HG02973 (cell line): ENCODE data around the gene MALSU1.
A peak's percentile ranks its signal among the peaks of the same experiment; 100 is the strongest.

Experiments
- ATAC-seq: cut with Tn5 transposase; IDR thresholded peaks from one replicate; pipeline ENCODE4 v1.9.1; 2021; ENCODE audit warnings: moderate library complexity; ENCODE audit not compliant: unreplicated experiment

Gene MALSU1

DNA sequence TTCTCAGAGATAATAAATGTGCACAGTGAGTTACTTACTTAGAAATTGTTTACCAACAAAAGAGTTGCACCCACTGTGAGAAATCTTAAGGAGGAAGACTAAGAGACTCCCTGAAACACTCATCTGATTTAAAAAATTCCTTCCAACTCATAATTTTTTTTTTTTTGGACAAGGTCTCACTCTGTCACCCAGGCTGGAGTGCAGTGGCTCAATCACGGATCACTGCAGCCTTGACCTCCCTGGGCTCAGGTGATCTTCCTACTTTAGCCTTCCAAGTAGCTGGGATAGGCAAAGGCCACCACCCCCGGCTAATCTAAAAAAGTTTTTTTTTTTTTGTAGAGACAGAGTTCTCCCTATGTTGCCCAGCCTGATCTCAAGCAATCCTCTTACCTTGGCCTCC lies 36.0 kb downstream of the MALSU1 start:
- ATAC-seq = no peak

DNA sequence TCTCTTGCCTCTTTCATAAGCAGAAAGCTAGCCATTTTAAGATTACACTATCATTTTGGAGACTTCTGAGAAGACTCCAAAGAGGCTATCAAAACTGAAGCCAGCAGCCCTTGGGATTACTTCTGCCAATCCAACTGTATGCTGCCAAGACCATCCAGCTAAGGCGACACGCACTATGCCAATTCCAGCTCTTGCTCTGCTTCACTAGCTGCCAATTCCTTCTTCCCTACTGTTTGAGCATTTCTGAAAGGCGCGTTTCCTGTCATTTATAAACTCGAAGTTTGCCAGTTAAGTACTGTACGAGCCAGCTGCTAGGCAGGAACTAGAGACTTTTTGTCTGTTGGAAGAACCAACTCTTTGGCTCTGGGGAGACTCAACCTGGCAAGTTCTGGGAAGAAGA lies 36.5 kb downstream of the MALSU1 start:
- no peak for ATAC-seq

DNA sequence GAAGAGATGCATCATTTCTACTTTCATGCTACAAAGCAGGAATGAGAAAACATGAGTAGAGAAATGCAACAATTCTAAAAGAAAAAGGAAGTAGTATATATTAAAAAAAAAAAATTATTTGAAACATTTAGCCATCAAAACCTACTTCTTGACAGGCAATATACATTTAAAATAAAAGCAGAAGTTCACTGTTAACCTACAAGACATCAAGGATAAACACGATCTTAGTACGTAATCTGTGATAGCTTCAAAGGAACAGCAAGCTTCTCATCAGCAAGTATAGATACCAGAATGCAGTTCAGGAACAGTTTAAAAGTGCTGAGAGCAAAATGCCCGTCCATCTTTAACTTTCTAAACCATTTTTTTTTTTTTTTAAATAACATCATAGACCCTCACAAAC lies 36.9 kb downstream of the MALSU1 start:
- no peak for ATAC-seq

DNA sequence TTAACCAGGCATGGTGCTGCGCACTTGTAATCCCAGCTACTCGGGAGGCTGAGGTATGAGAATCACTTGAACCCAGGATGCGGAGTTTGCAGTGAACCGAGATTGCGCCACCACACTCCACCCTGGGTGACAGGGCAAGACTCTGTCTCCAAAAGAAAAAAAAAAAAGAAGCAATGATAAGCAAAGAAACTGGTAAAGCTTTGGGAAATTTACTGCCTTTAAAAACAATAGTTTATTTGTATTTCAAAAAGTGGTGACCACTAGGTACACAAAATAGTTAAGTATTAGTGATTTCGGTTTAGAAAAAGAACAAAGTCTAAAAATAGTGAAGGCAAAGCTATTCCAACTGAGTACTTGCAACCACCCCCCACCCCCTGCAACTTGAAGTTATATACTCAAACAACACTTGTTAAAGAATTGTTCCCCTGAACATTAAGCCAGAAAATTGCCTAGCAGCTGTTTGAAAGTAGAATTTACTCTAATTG lies 37.7 kb downstream of the MALSU1 start:
- ATAC-seq = no peak

DNA sequence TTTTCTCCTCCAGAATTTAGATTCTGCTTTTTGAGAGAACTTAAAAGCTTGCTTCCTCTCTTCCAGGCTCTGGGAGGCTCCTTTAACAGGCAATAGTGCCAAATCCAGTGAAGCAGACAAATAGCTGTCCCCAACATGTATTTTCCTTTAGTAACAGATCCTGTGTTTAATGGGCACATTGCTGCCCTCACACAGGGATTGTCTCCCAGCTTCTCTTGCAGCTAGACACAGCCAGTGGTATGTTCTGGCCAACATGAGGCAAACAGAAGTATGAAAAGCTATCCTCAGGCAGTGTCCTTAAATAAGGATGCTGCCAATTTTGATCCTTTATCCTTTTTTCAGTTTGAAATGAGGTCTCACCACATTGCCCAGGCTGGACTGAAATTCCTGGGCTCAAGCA lies 38.2 kb downstream of the MALSU1 start:
- no peak for ATAC-seq

DNA sequence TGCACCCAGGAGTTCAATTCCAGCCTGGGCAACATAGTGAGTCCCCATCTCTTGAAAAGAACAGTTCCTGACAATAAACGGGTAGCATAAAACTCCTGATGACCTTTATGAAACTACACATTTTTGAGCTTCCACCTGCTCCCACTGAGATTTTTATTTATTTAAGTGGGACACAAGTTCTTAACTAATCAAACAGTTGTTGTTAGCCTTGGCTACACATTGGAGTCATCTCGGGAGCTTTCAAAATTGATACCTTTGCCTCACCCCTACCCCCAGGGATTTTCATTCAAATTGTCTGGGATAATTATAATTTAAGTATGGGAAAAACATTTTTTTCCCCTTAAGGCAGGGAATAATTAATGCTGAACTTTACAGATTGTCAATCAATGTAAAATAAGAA lies 39.3 kb downstream of the MALSU1 start:
- no peak for ATAC-seq

DNA sequence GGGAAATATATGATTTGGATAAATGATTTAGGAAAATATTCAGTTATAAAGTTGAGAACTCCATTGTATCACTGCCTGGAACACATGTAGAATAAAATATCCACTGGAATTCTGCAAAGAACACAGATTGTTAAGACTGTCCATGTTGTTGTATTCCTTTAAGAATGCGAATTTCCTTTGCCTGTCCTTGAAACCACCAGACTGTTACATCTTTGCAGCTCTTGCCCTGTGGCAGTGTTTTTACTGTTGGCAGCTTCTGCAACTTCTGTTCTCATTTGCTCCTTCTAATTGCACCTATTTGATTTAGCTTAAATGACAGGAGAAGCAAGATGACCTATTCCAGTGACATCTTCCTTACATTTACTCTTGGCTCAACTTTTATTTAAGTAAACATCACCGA lies 39.7 kb downstream of the MALSU1 start:
- no peak for ATAC-seq

DNA sequence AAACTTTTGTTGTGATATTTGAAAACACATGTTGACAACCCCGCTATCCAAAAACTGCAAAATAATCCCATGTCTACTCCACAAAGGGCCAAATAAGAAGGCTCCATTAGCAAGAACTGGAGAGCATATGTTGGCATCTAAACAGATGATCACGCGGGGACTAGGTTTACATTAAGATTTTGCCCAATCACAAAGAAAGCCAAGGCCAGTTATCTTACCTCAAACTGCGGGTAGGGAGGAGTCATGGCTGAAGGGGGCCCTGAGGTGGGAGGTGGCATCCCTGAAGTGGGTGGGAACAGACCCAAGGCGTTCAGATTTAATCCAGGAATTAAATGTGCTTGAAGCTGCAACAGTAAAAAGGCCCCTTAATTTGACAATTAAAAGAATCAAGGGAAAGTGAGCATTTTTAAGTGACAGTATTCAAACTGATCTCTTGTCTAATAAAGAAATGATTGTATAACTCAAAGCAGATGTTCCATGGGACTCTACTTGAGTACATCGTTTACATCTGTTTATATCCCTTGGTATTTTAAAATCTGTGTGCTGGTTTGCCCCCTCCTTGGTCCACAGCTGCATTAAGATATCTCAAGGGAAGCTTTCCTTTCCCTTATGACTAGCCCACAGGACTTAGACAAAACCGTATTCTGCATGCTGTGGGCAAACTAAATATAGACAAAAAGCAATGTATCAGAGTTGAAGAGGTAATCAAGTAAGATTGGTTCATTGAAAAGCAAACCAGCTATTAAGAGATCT lies 42.9 kb downstream of the MALSU1 start:
- no peak for ATAC-seq

DNA sequence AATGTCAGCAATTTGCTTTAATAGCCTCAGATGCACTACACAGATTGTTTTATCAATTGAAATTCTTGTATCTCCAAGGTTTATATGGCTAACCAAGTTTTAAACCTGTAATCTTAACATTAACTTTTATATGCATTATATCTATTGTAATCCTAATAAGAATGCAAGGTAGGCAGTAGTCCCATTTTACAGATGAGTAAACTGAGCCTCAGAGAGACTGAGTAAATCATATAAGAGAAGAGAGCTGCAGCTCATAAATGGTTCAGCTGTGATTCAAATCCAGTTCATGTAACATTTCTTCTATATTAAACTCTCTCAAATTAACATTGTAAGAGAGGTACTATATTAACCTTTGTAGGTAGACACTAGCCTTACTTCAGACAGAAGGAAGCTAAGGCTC lies 44.0 kb downstream of the MALSU1 start:
- no peak for ATAC-seq

DNA sequence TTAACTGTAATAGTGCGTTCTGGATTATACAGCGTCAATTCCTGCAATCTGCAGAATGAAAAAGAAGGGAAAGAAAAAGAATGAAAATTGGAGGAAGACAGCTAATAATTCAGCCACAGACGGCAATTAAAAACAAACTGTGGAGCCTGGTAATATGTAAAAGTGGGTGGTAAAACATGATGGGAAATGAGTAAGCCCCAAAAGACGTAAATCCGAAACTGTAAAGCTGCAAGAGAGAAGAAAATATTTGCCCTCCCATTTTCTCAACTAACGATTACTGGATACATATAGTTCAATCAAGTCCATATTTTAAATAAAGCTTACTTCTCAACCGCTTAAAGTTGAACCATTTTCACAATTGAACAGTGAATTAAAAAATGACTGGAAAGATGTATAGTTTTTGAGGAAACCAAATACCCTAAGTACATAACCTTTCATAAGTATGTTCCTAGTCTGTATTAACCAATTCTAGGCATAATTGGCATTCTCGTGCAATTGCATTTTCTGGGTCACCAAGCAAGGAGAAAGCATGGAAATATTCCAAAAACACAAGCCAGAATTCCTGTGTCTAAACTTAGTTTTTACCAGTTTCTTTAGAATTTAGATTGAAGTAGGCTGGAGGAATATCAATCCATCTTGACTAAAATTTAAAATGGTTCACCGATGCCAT lies 44.8 kb downstream of the MALSU1 start:
- no peak for ATAC-seq

DNA sequence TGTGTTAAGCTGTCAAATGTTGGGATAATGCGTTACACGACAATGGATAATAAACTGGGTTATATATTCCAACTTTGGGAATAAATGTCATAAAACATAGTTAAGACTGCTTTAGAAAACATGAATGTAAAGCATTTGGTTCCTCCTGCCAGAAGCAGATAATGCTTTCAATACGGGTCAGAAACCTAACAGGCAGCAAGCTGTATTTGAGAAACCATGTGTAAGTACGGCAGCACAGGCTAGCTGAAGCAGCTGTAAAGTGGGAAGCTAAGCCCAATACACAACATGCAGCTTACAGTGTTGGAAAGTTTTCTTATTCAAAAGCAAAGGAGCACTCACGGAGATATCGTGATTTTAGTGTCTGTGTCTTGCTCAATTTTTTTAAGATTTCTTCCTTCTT lies 46.5 kb downstream of the MALSU1 start:
- no peak for ATAC-seq

DNA sequence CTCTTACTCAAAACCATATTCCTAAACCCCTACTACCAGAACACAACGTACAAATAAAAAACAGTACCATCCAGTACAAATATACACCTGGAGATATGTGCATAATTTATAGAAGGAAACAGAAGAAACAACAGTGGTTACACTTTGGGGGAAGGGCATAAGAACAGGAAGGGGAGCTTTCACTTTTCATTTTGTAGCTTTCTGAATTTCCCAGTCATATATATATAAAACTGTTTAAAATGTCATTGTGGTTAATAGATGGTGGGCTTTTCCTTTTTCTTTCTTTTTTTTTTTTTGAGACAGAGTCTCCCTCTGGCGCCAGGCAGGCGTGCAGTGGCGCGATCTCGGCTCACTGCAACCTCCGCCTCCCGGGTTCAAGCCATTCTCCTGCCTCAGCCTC lies 47.2 kb downstream of the MALSU1 start:
- peak; percentile 67 for ATAC-seq

DNA sequence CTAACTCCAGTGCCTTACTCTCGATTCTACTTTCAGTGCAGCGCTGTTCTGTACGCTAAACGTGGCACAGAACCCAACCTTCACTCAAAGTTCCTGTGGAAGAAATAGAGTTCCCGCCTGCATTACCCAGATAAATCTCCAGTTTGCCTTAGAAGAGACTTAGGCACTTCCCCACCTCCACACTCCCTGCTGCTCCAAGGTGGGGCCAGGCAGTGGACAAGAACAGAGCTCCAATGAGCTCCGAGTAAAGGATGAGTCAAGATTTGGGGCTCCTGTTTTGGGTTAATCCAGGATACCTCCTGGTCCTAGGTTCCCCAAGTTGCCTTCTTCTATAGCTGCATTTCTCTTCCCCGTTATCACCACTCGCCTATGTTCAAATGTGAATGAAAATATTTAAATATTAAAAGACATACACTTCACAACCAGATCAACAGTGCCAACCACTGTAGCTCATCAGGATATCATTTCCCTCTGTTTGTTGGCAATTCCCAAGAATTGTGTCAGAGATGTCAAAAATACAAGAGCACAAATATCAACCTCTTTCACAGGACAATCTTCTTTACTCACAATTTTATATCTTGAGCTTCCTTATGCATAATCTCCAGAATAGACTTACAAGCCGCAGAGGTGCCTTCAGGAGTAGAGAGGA lies 48.0 kb downstream of the MALSU1 start:
- ATAC-seq = no peak

DNA sequence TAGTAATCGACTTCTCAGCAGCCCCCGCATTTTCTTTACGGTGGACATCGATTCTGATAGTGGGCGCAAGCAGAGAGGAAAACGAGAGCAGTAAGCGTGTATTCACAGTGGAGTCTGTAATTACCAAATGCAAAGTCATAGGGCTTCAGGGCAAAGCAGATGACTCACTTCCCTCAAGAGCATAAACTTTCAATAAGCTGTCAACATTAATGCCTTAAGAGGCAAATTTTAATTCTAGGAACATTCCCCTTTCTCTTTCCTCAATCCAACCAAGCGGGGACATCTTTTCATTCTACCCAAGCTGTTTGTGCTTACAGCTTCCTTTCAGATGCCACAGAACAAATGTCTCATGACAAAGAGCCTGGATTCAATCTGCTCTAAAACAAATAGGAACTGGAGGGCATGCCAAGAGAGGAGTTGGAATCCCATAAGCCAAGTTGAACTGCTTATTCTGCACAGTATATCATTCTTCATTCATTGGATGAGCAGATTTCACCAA lies 48.6 kb downstream of the MALSU1 start:
- no peak for ATAC-seq

DNA sequence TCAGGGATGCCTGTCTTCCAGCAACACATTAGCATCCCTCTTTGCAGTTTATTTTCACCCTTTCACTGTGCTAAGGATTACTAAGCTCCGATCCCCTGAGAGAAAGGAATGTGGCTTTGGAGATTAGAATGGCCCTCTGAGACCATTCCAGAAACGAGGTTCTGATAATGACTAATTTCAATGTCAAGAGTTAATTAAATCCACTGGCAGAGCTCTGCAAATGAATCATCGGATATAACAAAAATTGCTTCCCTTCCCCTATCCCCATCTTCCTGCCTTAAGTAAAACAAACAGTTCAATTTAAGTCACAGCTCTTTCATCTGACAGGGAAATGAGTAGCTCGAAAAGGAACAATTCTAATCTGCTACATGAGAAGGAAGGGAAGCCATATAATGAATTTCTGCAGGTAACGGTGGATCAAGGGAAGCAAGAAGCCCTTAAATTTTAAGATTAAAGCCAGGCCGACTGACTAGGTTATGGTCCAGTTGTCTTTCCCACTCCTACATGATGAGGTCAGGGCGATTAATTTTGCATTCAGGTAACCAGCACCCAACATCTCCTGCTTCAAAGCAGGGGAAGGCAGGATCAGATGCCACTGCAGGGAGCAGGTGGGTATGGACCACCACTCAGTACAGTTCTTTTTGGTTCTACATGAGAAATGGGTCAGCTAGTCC lies 50.5 kb downstream of the MALSU1 start:
- ATAC-seq = no peak

DNA sequence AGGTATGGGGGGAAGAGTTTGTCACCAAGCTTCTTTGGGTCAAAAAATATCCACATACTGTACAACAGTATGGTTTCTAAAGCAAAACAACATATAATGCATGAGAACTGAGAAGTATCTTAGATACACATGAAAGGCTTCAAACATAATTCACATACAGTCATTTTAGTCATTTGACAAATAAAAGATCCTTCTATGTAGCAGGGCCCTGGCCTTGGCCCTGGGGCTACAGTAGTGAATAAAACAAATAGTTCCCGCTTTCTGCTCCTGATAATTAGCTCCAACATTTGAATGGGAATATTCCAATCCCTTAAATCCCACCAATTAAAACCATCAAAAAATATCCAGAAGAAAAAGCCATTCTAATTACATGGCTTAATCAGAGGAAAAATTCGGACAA lies 51.3 kb downstream of the MALSU1 start:
- no peak for ATAC-seq

DNA sequence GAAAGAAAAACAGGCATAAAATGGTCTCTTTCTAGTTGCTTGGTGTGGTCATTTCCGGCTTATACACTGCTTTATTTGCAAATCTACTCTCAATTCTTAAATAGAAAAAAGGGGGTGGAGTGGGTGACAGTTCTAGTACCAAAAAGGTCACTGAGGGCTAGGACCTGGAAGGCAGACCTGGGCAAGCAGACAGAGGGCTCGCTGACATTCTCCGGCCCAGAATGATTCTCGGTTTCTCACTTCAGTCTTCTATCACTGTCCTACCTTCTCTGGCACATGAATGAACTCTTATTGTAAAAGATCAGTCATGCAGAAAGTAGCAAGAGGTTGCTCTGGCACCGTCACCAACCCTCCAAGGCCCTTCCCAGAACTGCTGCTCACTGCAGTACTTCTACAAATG lies 54.0 kb downstream of the MALSU1 start:
- no peak for ATAC-seq

DNA sequence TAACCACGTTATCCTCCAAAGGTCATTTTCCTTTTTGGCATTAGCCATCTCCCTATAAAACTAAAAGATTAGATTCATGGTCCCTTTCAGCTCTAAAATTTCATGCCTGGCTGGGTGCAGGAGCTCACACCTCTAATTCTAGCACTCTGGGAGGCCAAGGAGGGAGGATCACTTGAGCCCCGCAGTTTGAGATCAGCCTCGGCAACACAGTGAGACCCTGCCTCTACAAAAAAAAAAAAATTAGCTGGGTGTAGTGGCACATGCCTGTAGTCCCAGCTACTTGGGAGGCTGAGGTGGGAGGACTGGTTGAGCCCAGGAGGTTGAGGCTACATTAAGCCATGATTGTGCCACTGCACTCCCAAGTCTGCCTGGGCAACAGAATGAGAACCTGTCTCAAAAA lies 57.0 kb downstream of the MALSU1 start:
- no peak for ATAC-seq

DNA sequence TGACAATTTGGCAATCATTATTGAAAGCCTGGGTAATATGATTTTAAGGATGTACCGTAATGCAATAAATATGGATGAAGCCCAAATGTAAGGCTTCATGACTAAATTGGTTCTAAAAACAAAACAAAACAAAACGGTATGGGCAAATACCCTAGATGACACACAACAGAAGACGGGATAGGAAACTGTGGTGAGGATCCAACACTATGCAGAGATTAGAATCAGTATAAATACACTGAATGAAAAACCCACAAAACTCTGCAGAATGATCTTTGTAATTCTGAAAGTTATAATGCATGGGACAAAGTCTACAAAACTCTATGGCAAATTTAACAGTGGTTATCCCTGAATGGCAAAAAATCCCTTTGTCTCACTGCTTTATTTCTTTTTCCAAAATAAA lies 57.6 kb downstream of the MALSU1 start:
- no peak for ATAC-seq

DNA sequence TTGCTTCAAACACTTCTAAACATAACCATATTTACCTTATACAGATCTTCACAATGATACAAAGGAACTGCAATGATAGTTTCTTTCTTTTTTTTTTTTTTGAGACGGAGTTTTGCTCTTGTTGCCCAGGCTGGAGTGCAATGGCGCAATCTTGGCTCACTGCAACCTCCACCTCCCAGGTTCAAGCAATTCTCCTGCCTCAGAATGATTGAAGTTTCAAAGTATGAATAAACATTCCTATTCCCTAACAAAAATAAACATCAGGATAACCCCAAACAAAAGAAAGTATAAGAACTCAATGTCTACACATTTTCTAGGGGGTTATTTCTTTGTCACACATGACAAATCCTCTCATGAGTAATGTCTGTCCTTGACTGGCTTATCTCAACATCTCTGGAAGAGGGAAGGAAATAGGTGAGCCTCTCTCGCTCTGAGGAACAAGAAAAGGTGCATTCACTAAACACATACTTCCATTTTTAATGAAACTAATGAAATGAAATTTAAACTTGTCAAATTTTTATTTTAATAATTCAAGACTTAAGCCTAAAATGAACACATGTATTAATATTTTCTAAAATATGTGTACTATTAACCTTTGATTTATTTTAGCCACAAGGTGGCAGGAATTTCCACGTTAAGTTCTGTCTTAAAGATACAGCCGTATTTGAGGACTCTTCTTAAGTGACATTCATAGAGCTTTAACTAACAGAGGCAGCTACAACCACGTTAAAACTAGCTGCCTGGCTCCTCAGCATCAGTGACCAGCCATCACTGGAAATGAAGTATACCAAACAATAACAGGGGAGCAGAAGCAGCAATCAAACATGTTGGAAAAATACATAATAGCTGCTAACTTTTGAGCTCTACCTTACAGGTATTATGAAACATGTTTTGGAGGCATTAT lies 58.3 kb downstream of the MALSU1 start:
- no peak for ATAC-seq
